ENCODE data around the gene SENP5.

The SENP5 gene

GRCh38 chr3:196886144-196886543 is 18.4 kb downstream of the SENP5 start:
- DNase-seq: no peak

GRCh38 chr3:196889844-196890708 is 22.4 kb downstream of the SENP5 start:
- DNase-seq: no peak

- DNase-seq: no peak
These were observed 27.0 kb downstream of the SENP5 start for GRCh38 chr3:196894557-196895295.

DNA sequence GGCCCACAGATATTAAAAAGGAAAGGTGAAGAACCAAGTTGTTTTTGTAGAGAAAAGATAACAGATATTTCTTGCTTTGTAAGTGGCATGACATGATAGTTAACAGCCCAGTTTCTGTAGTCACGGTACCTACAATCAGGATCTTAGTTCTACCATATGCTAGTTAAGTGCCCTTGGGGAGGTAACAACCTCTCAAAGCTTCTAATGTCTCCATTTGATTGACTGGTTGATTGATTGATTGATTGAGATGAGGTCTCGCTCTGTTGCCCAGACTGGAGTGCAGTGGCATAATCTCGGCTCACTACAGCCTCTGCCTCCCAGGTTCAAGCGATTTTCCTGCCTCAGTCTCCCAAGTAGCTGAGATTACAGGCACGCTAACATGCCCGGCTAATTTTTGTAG is 28.5 kb downstream of the SENP5 start:
- DNase-seq: no peak

GRCh38 chr3:196901768-196902167 is 34.0 kb downstream of the SENP5 start:
- DNase-seq: no peak

- no peak for DNase-seq
These were observed 34.6 kb downstream of the SENP5 start for GRCh38 chr3:196902296-196902695.

GRCh38 chr3:196903740-196904139 is 36.0 kb downstream of the SENP5 start:
- no peak for DNase-seq

DNA sequence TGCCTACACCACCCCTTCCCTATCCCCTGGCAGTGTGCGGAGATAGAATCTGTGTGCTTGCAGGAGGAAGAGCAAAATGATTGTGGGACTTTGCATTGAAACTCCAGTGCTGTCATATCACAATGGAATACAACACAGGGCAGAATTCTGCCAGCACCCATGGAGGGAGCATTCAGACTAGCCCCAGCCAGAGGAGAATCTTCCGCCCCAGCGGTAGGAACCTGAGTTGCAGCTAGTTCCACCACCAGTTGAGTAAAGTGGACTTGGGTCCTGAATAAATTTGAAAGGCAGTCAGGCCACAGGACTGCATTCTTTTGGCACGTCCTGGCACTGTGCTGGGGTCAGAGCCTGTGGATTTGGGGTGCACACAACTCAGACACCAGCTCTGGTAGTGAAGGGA is 47.1 kb downstream of the SENP5 start:
- no peak for DNase-seq

DNA sequence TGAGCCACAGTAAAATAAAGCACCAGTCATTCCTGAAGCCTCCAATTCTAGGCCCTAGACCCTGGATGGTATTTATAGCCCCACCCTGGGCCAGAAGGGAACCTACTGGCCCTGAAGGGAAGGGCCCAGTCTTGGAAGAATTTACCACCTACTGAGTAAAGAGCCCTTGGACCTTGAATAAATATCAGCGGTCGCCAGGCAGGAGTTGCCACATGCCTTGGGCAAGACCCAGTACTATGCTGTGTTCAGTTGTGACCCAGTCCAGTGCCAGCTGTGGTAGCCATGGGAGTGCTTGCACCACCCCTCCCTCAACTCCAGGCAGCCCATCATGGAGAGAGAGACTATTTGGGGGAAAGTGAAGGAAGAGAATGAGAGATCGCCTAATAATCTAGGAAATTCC is 47.7 kb downstream of the SENP5 start:
- no peak for DNase-seq

GRCh38 chr3:196916221-196916620 is 48.5 kb downstream of the SENP5 start:
- no peak for DNase-seq

DNA sequence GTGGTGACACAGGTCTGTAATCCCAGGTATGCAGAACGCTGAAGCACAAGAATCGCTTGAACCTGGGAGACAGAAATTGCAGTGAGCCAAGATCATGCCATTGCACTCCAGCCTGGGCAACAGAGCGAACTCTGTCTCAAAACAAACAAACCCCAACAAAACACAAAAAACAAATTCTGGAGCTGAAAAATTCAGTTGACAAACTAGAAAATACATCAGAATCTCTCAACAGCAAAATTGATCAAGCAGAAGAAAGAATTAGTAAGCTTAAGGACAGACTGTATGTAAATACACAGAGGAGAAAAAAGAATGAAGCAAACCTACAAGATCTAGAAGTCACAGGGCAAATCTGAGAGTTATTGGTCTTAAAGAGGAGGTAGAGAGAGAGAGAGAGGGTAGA is 49.3 kb downstream of the SENP5 start:
- DNase-seq: no peak

DNA sequence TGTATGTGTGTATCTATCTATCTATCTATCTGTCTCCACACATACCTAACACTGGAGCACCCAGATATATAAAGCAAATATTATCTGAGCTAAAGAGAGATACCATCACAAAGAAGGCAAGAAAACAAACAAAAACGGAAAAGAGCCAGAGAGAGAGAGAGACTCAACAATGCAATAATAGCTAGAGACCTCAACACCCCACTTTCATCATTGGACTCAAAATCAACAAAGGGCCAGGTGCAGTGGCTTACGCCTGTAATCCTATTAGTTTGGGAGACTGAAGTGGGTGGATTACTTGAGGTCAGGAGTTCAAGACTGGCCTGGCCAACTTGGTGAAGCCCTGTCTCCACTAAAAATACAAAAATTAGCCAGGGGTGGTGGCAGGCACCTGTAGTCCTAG is 51.2 kb downstream of the SENP5 start:
- no peak for DNase-seq

- no peak for DNase-seq
These were observed 53.0 kb downstream of the SENP5 start for GRCh38 chr3:196920733-196921132.

DNA sequence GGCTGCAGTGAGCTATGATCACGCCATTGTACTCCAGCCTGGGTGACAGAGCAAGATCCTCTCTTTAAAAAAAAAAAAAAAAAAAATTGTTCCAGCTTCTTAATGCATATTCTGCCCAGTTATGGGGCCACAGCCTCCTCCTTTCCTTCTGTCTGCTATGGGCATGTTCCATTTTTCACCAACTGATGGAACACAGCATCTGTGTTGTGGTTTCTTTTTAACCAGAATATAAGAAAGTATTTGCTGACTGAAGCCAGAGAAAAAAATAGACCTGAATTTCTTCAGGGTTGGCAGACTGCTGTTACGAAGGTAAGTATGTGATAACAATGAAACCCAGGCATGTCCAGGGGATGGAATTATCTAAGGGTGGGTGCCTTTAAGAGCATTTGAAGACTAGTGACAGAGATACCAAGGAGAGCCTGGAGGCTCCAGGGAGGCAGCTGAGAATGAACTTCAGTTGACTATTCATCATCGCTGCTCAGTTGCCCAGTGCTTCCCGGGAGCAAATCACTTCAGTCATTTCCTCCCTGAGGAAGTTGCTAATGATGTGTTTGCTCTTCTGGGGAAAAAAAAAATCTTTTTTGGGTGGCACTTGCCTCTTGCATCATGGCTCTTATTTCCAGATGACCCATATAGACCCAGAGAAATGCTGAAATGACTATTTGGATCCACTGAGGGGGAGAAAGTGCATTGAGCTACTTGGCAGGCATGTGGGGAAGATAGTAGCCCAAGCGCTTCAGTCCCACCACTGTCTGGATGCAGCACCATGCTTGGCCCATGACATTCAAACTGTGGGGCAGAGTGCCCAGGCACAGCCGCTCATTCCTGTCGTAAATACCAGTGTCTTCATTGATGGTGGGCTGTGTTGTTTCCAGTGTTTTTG is 60.1 kb downstream of the SENP5 start:
- no peak for DNase-seq

- DNase-seq: no peak
These were observed 63.4 kb downstream of the SENP5 start for GRCh38 chr3:196931157-196931556.

GRCh38 chr3:196931828-196932587 is 64.3 kb downstream of the SENP5 start:
- no peak for DNase-seq

- DNase-seq: no peak
These were observed 64.9 kb downstream of the SENP5 start for GRCh38 chr3:196932600-196932999.

DNA sequence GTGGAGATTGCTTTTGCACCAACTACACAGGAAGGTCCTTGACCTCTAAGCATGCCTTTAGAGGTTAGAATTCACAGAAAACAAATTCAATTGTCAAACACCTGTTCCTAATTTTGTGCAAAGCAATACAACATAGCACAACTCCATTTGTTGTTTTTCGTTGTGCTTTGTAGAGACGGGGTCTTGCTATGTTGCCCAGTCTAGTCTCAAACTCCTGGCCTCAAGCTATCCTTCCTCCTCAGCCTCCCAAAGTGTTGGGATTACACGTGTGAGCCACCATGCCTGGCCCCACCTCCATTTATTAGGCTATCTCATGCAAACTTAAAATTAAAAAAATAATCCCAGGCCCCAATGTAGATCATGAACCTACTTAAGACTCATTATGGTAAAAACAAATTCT is 68.6 kb downstream of the SENP5 start:
- no peak for DNase-seq

GRCh38 chr3:196938124-196938523 is 70.4 kb downstream of the SENP5 start:
- DNase-seq: no peak

GRCh38 chr3:196938576-196938975 is 70.9 kb downstream of the SENP5 start:
- DNase-seq: no peak

DNA sequence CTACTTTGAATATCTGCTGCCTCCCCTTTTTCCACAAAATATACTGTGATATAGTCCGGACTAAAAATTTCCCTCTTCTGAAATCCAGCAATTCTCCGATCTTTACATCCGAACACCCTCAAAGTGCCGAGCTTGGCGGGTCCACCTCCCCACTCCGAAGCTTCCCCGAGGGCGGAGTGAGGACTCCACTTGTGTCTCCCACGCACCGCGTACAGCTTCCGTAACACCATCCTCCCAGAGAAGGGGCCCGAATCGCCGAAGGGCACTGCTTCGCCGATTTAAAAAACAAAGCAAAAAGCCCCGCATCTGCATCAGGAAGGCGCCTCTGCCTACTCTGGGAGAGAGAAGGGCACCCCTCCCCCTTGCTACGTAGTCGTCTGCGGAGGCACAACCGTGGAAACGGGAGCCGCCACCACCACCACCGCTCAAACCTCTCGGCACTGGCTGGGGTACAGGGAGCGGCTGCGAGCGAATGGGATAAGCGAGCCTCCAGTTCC is 74.1 kb downstream of the SENP5 start:
- DNase-seq: no peak

GRCh38 chr3:196942226-196942914 is 74.7 kb downstream of the SENP5 start, which contains the start of gene NCBP2:
TSS of gene NCBP2 (minus strand) at chr3:196942528. CDS start at chr3:196942503, 25 bp downstream.
- DNase-seq: peak; percentile 99
